Right atrium auricular region (tissue), 2 donors: ENCODE data around the gene RPS6KL1. TPM values are rescaled to one million over a fixed set of nuclear protein-coding genes. Genes with fewer than 3 reads are reported as not detected.

Source experiments
- DNase-seq: peaks from one replicate; pipeline ENCODE4 v3.0.0-alpha.2; 2019; ENCODE audit warnings: low spot score
- H3K27ac ChIP-seq, 2 donors: fragments of 200-600 bp; sonication (generic); 1 replicate in 1 of 2; 2 replicates in 1 of 2; pipeline ENCODE4 v1.5.1; 2016 to 2019
- H3K27me3 ChIP-seq, 2 donors: fragments of 200-600 bp; sonication (generic); one replicate each; pipeline versions ENCODE4 v1.5.1 to v1.6.0; 2017 to 2019
- H3K36me3 ChIP-seq: fragments of 200-600 bp; sonication (generic); one replicate; pipeline ENCODE4 v1.5.1; 2016
- H3K4me1 ChIP-seq, 2 donors: fragments of 200-600 bp; sonication (generic); one replicate each; pipeline versions ENCODE4 v1.5.1 to v1.6.0; 2017 to 2019
- H3K4me3 ChIP-seq, 2 donors: fragments of 200-600 bp; sonication (generic); 1 replicate in 1 of 2; 2 replicates in 1 of 2; pipeline ENCODE4 v1.5.1; 2017 to 2019; ENCODE audit warnings: mild to moderate bottlenecking in 1 of 2, moderate library complexity in 1 of 2
- H3K9me3 ChIP-seq, 2 donors: fragments of 200-600 bp; sonication (generic); one replicate each; pipeline ENCODE4 v1.5.1; 2019
- total RNA-seq, 2 donors: library from RNA; depleted of rRNA; stranded (reverse); fragments of >200 nt; gene quantifications; one replicate each; pipeline ENCODE4 v1.1.0, GENCODE V29; 2016
- TF ChIP-seq, protein P1 (sequence below), 2 donors: fragments of 200-600 bp; sonication (generic); IDR thresholded peaks; one replicate each; pipeline ENCODE4 v1.5.1; 2019; ENCODE audit warnings: antibody characterized with exemption in 2 of 2

The RPS6KL1 gene
- total RNA-seq, 2 donors from 2014 or later: 7.6 to 10.3 TPM

DNA sequence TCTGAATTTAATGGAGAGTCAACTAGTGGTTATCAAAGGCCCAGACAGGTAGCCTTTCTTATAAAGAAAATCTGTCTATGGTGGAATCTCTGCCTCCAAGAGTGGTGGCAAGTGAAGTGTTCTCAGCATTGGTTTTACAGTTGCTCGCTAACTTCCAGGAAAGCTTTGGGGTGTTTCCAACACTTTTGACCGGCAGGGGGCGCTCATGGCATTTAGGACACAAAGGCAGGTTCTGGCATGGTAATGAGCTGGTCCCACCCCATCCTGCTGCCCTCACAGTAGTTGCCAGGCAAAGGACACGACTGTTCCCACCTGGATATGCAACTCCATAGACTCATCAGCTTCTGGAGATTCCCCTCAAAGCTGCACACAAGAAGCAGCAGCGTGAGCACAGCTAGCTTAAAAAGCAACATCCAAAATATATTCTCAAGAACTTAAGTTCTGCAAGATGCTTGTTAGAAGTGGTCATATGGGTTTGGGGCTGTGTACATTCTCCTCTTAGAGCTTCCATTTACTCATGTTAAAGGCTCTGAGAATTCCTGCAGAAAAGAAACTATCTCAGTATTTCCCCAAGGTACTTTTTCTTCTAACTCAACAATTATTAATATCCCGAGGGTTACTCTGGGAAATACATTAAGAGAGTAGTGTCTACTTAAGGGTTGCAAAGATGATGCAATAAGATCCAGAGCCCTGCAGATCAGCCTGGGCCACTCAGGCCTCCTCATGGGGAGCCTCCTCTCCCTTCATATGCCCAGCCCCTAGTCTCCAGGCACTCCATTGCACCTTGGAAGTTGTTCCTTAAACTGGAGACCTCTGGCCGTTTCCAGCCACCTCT, 61.9 kb downstream of the RPS6KL1 start:
- Histone ChIP-seq H3K9me3 (no peaks in the 10 kb centered on the region), H3K27ac (no peak overlapping the region), H3K4me3 (no peak overlapping the region), H3K27me3 (no peaks in the 10 kb centered on the region), H3K36me3 (no peaks in the 10 kb centered on the region), H3K4me1 (no peaks in the 10 kb centered on the region)
- peak; percentile 96 for DNase-seq
- TF ChIP-seq, protein P1, sequence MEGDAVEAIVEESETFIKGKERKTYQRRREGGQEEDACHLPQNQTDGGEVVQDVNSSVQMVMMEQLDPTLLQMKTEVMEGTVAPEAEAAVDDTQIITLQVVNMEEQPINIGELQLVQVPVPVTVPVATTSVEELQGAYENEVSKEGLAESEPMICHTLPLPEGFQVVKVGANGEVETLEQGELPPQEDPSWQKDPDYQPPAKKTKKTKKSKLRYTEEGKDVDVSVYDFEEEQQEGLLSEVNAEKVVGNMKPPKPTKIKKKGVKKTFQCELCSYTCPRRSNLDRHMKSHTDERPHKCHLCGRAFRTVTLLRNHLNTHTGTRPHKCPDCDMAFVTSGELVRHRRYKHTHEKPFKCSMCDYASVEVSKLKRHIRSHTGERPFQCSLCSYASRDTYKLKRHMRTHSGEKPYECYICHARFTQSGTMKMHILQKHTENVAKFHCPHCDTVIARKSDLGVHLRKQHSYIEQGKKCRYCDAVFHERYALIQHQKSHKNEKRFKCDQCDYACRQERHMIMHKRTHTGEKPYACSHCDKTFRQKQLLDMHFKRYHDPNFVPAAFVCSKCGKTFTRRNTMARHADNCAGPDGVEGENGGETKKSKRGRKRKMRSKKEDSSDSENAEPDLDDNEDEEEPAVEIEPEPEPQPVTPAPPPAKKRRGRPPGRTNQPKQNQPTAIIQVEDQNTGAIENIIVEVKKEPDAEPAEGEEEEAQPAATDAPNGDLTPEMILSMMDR (IDR thresholded peaks at IDR 0.05): peak; percentile 76 to 92

DNA sequence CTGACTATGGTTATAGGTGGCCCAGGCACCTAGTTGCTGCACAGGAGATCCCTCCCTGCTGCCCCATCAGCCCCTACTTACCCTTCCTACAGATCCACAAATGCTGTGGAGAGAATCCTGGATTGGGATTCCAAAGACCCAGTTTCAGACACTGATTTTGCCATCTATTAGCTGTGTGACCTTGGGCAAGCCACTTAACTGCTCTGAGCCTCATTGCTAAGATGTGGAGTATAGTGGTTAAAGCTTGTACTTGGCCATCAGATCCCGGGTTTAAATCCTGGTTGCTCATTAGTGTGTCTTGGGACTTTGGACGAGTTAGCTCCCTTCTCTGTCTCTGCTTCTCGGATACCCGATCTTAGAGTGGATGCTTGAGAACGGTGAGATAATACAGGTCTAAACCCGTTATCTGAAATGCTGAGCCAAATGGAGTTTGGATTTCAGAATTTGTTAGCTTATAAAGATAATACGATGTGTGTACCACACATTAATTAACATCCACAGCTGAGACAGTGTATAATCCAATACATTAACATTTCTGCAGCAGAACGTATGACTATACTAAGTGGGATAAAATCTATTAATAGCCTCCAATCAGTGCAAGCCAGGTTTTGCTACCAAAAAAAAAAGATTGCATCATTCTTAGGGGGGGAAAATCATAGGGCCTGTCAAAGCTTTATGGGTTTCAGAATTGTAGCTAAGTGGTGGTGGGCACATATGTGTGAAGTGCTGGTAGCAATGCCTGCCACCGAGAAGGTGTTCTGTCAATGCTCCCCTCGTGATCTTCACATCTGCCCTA, 63.1 kb downstream of the RPS6KL1 start:
- Histone ChIP-seq H3K4me3 (no peak overlapping the region), H3K36me3 (no peaks in the 10 kb centered on the region)

DNA sequence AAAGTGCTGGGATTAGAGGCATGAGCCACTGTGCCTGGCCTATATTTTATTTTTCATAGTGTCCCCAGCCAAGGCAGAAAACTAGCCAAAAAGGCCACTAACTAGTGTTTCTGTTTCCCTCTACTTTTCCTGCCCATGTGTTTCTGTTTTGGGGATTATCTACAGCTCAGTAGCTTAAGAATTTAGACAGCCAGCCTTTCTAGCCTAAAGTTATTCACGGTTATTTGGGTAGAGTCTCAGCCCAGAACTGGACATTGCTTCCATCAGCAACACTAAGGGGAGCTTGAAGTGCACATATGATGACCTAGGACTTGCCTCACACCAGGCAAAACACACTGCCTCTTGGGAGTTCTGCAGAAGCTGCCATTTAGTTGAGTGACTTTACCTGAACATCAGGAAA, 65.0 kb downstream of the RPS6KL1 start:
- Histone ChIP-seq H3K36me3 (no peaks in the 10 kb centered on the region), H3K4me1 (no peaks in the 10 kb centered on the region)
- TF ChIP-seq, protein P1 (IDR thresholded peaks at IDR 0.05): no peak

More for the DNA sequence above, 63.1 kb downstream of the RPS6KL1 start:
- Histone ChIP-seq H3K27ac (no peak overlapping the region), H3K27me3 (no peaks in the 10 kb centered on the region), H3K4me1 (no peaks in the 10 kb centered on the region), H3K9me3 (no peaks in the 10 kb centered on the region)
- DNase-seq: no peak
- TF ChIP-seq, protein P1 (IDR thresholded peaks at IDR 0.05): no peak

DNA sequence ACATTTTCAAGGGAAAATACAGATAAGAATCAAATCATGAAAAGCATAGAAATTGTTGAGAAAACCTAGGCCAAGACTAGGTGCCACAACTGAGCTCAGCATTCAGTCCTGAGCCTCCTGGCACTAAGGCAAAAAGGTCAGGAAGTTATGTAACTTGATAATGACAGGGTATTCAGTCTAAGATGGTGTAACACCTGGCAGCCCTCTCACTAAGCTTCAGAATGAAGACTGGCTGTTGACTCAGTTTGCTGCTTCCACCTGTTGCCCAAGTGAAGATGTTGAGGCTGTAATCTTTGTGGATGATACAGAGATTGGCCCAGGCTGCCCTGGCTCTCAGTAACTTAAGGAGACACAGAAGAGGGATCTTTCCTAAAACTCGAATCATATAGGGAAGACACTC, 66.7 kb downstream of the RPS6KL1 start:
- TF ChIP-seq, protein P1 (IDR thresholded peaks at IDR 0.05): no peak

More for the DNA sequence above, 65.0 kb downstream of the RPS6KL1 start:
- no peaks in the 10 kb centered on the region for H3K27me3 ChIP-seq
- no peak for DNase-seq
- no peak overlapping the region for H3K4me3 ChIP-seq
- H3K9me3 ChIP-seq: no peaks in the 10 kb centered on the region
- H3K27ac ChIP-seq: no peak overlapping the region

DNA sequence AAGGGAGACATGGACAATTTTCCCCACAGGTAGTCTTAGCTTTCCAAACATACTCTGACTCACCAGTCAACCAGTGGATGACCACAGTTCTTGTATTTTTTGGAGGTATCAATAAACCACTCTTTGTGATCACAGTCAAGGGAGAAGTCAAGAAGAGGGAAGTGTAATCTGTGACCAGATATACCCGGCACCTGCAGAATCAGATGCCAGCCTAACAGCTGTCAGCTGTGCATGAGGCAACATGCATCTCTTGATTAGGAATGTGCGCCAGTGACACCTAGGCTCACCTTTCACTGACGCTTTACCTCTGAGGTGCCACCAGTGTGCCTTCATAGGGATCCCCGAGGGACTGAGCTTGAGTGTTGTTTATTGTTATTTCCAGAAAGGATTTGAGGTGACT, 67.1 kb downstream of the RPS6KL1 start:
- Histone ChIP-seq H3K9me3 (no peaks in the 10 kb centered on the region), H3K36me3 (no peaks in the 10 kb centered on the region), H3K4me1 (no peaks in the 10 kb centered on the region), H3K27ac (no peak overlapping the region), H3K27me3 (no peaks in the 10 kb centered on the region), H3K4me3 (no peak overlapping the region)
- DNase-seq: no peak
- TF ChIP-seq, protein P1 (IDR thresholded peaks at IDR 0.05): no peak

More for the DNA sequence above, 66.7 kb downstream of the RPS6KL1 start:
- Histone ChIP-seq H3K27ac (no peak overlapping the region), H3K36me3 (no peaks in the 10 kb centered on the region), H3K4me3 (no peak overlapping the region), H3K9me3 (no peaks in the 10 kb centered on the region), H3K27me3 (no peaks in the 10 kb centered on the region), H3K4me1 (no peaks in the 10 kb centered on the region)
- no peak for DNase-seq
